ENCODE measurements around the gene GOLT1A.

GOLT1A gene

DNA sequence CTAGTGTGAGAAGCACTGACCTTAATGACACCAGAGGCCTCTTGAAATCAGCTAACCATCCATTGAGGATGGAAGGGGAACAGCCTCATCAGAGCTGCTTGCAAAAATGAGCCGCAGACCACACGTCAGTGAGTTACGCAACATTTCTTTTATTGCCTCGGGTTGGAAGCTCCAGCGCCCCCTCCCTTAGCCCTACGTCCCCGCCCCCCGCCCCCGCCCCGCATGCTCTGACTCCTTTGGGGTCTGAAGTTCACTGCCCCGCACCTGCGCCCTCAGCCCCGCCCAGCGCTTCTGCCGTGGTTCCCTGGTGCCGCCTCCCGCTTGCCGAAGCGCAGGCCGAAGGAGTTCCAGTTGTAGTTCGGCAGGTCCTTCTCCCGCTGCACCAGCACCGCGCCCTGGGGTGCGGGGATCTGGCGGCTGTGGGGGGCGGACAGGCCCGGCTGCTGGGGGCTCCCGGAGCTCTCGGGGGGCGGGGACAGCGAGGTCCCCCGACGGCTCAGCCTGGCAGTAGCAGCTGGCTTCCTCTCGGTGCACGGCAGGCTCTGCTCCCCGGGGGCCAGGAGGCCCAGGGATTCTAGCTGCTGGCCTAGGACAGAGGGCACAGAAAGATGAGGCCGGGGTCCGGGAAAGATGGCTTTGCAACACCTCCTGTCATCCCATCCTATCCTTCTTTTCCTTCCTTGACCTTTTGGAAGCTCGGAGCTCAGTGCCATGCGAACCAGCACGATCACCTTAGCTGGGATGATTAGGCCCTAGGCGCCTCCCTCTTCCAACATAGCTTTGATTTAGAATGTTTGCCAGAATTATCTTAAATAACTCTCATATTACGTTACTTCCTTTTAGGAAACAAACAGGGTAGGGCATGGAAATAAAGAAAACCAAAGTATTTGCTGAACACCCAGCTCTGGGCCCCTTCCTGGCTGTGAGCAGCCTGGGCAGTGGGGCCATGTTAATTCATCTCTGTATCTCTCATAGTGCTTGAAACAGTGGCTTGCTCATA, 23.3 kb downstream of the GOLT1A start:
- TF ChIP-seq POLR2AphosphoS5 (IDR thresholded peaks at IDR 0.05; ENCODE audit: low read depth, low read length): no peak
- TF ChIP-seq TAF1 (IDR thresholded peaks at IDR 0.05; ENCODE audit: borderline replicate concordance, insufficient read depth, low read length): no peak
- no peak for TF ChIP-seq FOXP2 (optimal IDR thresholded peaks at IDR 0.05; ENCODE audit: borderline replicate concordance, extremely low read depth, extremely low read length, insufficient read depth)
- TF ChIP-seq, protein P1, sequence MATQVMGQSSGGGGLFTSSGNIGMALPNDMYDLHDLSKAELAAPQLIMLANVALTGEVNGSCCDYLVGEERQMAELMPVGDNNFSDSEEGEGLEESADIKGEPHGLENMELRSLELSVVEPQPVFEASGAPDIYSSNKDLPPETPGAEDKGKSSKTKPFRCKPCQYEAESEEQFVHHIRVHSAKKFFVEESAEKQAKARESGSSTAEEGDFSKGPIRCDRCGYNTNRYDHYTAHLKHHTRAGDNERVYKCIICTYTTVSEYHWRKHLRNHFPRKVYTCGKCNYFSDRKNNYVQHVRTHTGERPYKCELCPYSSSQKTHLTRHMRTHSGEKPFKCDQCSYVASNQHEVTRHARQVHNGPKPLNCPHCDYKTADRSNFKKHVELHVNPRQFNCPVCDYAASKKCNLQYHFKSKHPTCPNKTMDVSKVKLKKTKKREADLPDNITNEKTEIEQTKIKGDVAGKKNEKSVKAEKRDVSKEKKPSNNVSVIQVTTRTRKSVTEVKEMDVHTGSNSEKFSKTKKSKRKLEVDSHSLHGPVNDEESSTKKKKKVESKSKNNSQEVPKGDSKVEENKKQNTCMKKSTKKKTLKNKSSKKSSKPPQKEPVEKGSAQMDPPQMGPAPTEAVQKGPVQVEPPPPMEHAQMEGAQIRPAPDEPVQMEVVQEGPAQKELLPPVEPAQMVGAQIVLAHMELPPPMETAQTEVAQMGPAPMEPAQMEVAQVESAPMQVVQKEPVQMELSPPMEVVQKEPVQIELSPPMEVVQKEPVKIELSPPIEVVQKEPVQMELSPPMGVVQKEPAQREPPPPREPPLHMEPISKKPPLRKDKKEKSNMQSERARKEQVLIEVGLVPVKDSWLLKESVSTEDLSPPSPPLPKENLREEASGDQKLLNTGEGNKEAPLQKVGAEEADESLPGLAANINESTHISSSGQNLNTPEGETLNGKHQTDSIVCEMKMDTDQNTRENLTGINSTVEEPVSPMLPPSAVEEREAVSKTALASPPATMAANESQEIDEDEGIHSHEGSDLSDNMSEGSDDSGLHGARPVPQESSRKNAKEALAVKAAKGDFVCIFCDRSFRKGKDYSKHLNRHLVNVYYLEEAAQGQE (IDR thresholded peaks at IDR 0.05; ENCODE audit: insufficient read depth in 1 of 2, low read depth in 2 of 2, low read length in 2 of 2): no peak
- TF ChIP-seq SIN3A (IDR thresholded peaks at IDR 0.05; ENCODE audit: borderline replicate concordance, insufficient read depth, low read length): no peak

DNA sequence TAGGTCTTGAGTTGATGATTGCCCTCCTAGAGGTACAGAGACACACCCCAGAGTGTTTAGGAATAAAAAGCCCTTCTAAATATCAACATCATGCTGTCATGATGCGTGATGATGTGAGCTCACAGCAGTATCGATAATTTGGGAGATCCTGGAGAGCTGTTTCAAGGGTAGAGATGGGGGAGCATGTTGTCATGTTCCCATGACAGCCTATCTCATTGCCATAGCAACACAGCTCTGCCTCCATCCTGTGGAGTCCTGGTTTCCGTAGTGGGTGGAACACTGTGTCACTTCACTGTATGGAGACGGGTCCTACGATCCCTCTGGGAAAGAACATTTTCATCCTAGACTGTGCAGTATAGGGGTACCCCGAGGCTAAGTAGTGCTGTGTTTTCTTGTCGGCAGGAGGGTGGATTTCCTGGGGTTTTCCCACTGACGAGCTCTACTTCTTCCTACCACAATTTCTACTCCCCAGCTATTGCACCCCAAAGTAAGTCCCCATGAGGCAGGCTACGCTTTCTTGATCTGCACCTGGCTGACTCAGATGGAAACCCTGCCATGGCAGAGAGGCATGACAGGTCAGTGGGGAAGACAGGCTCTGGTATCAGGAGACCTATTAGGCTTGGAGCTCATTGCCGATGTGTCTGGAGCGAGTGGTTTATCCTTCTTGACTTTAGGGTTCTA, 24.7 kb downstream of the GOLT1A start:
- TF ChIP-seq FOXP2 (optimal IDR thresholded peaks at IDR 0.05; ENCODE audit: borderline replicate concordance, extremely low read depth, extremely low read length, insufficient read depth) (no peak), TAF1 (IDR thresholded peaks at IDR 0.05; ENCODE audit: borderline replicate concordance, insufficient read depth, low read length) (no peak), SIN3A (IDR thresholded peaks at IDR 0.05; ENCODE audit: borderline replicate concordance, insufficient read depth, low read length) (no peak), POLR2AphosphoS5 (IDR thresholded peaks at IDR 0.05; ENCODE audit: low read depth, low read length) (no peak)
- TF ChIP-seq, protein P1 (IDR thresholded peaks at IDR 0.05; ENCODE audit: insufficient read depth in 1 of 2, low read depth in 2 of 2, low read length in 2 of 2): no peak

DNA sequence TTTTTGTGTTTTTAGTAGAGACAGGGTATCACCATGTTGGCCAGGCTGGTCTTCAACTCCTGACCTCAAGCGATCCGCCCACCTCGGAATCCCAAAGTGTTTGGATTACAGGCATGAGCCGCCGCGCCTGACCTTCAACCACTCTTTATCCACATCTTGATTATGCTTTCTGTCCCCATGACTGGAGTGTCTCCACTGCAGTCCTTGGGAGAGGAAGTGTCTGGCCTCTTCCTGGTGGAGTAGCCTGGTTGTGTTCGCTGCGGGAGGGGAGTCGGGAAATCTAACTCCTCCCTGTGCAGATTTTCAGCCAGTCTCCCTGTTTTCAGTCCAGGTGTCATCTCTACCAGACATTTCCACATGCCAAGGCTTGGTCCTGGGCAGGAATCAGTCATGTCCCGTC, 27.2 kb downstream of the GOLT1A start:
- TF ChIP-seq POLR2AphosphoS5 (IDR thresholded peaks at IDR 0.05; ENCODE audit: low read depth, low read length) (no peak), TAF1 (IDR thresholded peaks at IDR 0.05; ENCODE audit: borderline replicate concordance, insufficient read depth, low read length) (no peak), FOXP2 (optimal IDR thresholded peaks at IDR 0.05; ENCODE audit: borderline replicate concordance, extremely low read depth, extremely low read length, insufficient read depth) (no peak), SIN3A (IDR thresholded peaks at IDR 0.05; ENCODE audit: borderline replicate concordance, insufficient read depth, low read length) (no peak)
- TF ChIP-seq, protein P1 (IDR thresholded peaks at IDR 0.05; ENCODE audit: insufficient read depth in 1 of 2, low read depth in 2 of 2, low read length in 2 of 2): no peak

DNA sequence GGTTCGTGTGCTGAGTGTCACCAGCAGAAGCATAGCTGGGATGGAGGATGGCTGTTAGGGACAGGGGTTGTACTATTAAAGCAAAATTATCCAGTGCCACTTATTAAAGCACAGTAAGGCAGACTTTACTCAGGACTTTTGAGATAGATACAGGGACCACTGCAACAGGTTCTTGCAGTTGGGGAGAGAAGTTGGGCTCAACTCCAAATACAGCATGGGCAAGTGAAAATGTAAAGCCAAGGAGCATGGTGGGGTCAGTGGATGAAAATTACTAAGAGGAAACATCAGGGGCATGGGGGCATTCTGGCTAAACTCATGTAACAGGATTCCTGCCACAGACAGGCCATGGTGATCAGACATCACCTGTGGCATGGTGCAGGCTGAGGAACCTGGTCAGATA, 32.7 kb downstream of the GOLT1A start:
- no peak for TF ChIP-seq FOXP2 (optimal IDR thresholded peaks at IDR 0.05; ENCODE audit: borderline replicate concordance, extremely low read depth, extremely low read length, insufficient read depth)
- no peak for TF ChIP-seq POLR2AphosphoS5 (IDR thresholded peaks at IDR 0.05; ENCODE audit: low read depth, low read length)
- TF ChIP-seq, protein P1 (IDR thresholded peaks at IDR 0.05; ENCODE audit: insufficient read depth in 1 of 2, low read depth in 2 of 2, low read length in 2 of 2): no peak
- no peak for TF ChIP-seq SIN3A (IDR thresholded peaks at IDR 0.05; ENCODE audit: borderline replicate concordance, insufficient read depth, low read length)
- TF ChIP-seq TAF1 (IDR thresholded peaks at IDR 0.05; ENCODE audit: borderline replicate concordance, insufficient read depth, low read length): no peak

All from PFSK-1 (cell line).